NCI-H2171 treated with DMSO at 0.1 percent for 48 hours (cell line): Measurements from ENCODE around the gene MYBPC3.
"Not testable (repeated sequence)": the region's sequence is repeated elsewhere in the genome, so short reads cannot be mapped to it uniquely, and the experiment has no call there.

Experiments used
- DNase-seq: peaks from one replicate; lab custom pipeline; 2025; lab: John Stamatoyannopoulos, UW

Gene MYBPC3

GRCh38 chr11:47338396-47339241, 13.9 kb downstream of the MYBPC3 start:
- DNase-seq, result no peak

GRCh38 chr11:47337229-47337924, 15.1 kb downstream of the MYBPC3 start:
- no peak for DNase-seq

GRCh38 chr11:47336595-47336994, 15.9 kb downstream of the MYBPC3 start:
- DNase-seq, result no peak

- no peak for DNase-seq
Measured at GRCh38 chr11:47335733-47336132, 16.8 kb downstream of the MYBPC3 start.

GRCh38 chr11:47334699-47335411, 17.6 kb downstream of the MYBPC3 start:
- not testable (repeated sequence) for DNase-seq

- DNase-seq, result no peak
Measured at GRCh38 chr11:47333886-47334443, 18.5 kb downstream of the MYBPC3 start.

GRCh38 chr11:47333526-47333845, 19.0 kb downstream of the MYBPC3 start:
- DNase-seq, result no peak

- no peak for DNase-seq
Measured at GRCh38 chr11:47332791-47333525, 19.5 kb downstream of the MYBPC3 start.

GRCh38 chr11:47332303-47332711, 20.2 kb downstream of the MYBPC3 start:
- no peak for DNase-seq

GRCh38 chr11:47331454-47332302, 20.8 kb downstream of the MYBPC3 start:
- DNase-seq, result no peak

GRCh38 chr11:47329987-47330931, 22.2 kb downstream of the MYBPC3 start:
- peak; percentile 78 for DNase-seq

- DNase-seq, result no peak
Measured at GRCh38 chr11:47329431-47329986, 23.0 kb downstream of the MYBPC3 start.

- no peak for DNase-seq
Measured at GRCh38 chr11:47328449-47329390, 23.8 kb downstream of the MYBPC3 start.

- DNase-seq, result no peak
Measured at GRCh38 chr11:47327949-47328348, 24.6 kb downstream of the MYBPC3 start.

GRCh38 chr11:47327025-47327424, 25.5 kb downstream of the MYBPC3 start:
- DNase-seq, result no peak

GRCh38 chr11:47326198-47326597, 26.3 kb downstream of the MYBPC3 start:
- no peak for DNase-seq

GRCh38 chr11:47325271-47326041, 27.0 kb downstream of the MYBPC3 start:
- no peak for DNase-seq
